Activated CD8-positive, alpha-beta memory T cell treated with anti-CD3 and anti-CD28 coated beads, Interleukin-2, amount 50 U/mL, for 4 hours (primary cell): Measurements from ENCODE around the gene BAZ2B.
"Not testable (repeated sequence)": the region's sequence is repeated elsewhere in the genome, so short reads cannot be mapped to it uniquely, and the experiment has no call there.

ENCODE experiments used
- DNase-seq: peaks from one replicate; pipeline ENCODE4 v3.0.0-alpha.2; 2020

BAZ2B gene

DNA sequence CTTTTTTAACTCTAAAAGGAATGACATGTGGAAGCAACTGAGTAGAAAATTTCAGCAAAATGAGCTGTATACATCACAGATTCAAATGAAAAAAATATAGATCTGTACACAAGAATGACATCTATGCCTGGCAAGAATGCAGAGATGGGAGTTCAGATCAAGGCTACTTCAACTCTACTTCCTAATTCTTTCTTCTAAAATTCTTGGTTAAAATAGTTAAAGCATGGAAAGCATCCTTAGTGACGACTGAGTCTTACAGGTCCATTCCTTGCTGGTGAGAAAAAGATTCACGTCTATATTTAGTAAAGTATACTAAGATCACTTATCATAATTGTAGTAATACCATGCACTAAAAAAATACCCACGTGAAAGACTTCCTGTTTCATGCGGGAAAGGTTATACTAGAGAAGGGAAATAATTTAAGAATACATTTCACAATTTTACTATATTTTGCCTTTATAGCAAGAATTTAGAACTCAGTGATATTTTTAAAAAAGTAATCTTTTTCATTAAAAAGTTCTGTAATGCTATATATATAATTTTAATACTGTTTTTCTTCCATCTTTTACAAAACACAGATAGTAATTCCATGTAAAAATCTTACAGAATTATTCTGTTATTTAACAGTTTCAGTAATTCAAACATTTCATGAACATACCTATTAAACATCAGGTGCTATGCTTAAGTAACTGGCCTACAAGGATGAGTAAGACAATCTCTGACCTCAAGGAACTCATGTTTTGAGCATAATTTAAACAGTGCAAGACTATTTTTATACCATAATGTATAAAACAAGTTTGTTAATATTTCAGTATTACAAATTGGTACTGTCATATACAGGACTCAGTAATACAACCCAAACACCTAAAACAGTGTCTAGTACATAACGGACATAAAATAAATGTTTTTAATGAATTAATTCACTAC, 159.6 kb downstream of the BAZ2B start:
- no peak for DNase-seq

- no peak for DNase-seq
Observed at GRCh38 chr2:159455330-159455918, 160.9 kb downstream of the BAZ2B start.

DNA sequence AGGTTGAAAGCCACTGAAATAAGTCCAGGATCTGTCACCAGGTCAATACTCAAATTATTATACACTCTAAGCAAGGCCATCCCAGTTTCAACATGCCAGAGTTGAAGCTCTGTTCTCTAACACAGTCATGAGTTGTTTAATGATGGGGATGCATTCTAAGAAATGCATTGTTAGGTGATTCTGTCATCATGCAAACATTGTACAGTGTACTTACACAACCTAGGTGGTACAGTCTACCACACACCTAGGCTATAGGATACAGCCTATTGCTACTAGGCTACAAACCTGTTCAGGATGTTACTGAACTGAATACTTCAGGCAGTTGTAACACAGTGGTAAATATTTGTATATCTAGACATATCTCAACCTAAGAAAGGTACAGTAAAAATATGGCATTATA, 162.2 kb downstream of the BAZ2B start:
- no peak for DNase-seq

GRCh38 chr2:159450180-159450579, 166.2 kb downstream of the BAZ2B start:
- no peak for DNase-seq

DNA sequence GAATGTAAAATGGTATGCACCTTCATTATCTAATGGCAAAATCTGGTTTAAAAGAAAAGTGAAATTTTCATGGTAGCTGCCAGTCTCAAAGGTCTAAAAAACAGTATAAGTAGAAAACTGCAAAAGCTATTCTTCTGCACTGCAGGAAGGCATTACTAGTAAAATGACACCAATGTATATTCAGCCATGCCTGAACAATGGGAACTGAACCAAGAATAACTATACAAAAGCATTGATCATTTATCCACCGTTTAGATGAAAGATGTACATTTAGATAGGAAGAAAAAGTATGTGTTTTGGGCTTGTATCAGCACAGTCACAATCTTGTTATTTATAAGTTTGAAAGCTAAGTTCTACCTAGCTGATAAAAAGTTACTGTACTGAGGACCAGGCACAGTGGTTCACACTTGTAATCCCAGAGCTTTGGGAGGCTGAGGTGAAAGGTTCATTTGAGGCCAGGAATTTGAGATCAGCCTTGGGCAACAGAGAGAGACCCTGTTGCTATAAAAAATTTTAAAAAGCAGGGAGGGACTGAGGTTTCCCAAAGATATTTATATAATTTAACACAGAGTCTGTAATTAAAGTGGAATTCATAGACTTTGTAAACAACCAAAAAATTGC, 166.7 kb downstream of the BAZ2B start:
- no peak for DNase-seq

GRCh38 chr2:159446817-159447216, 169.5 kb downstream of the BAZ2B start:
- DNase-seq: no peak

- DNase-seq: no peak
Observed at GRCh38 chr2:159446201-159446600, 170.1 kb downstream of the BAZ2B start.

DNA sequence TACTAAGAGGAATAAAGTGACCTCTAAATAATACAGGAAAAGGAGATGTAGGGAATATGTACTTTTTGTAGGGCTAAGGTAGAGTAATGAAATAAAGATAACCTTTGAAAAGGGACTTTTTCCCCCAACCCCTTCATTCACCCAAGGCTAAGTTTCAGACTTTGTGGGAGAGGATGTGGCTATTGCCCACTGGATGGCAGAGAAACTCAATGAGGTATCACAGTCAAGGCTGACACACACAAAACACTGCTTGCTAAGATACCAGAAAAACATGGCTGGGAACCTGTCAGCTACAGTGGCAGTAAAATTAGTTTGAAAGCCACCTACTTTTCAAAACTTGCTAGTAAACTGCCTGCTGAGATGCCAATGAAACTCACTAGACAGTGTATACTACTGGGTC, 171.0 kb downstream of the BAZ2B start:
- no peak for DNase-seq

GRCh38 chr2:159444754-159445153, 171.6 kb downstream of the BAZ2B start:
- DNase-seq: no peak

- no peak for DNase-seq
Observed at GRCh38 chr2:159442159-159442852, 174.0 kb downstream of the BAZ2B start.

DNA sequence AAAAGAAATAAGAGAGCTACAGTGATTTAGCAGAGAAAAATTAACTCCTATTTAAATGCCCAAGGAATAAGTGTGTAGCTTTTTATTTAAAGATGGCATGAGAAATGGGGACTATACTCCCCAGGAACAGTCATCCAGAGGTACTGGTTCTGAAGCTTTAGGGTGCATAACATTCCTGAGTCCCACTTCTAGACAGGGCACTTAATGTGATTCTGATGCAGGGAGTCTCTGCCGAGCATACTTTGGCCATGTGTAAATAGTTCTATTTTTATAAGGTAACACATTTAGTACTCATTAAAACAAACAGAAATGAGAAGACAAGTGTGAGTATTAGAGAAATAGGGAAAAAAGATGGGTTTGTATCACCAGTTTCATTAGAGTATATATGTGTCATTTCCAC, 175.2 kb downstream of the BAZ2B start:
- DNase-seq: no peak

- no peak for DNase-seq
Observed at GRCh38 chr2:159439421-159439820, 176.9 kb downstream of the BAZ2B start.

- no peak for DNase-seq
Observed at GRCh38 chr2:159438720-159439353, 177.5 kb downstream of the BAZ2B start.

GRCh38 chr2:159438284-159438683, 178.1 kb downstream of the BAZ2B start:
- DNase-seq: no peak

DNA sequence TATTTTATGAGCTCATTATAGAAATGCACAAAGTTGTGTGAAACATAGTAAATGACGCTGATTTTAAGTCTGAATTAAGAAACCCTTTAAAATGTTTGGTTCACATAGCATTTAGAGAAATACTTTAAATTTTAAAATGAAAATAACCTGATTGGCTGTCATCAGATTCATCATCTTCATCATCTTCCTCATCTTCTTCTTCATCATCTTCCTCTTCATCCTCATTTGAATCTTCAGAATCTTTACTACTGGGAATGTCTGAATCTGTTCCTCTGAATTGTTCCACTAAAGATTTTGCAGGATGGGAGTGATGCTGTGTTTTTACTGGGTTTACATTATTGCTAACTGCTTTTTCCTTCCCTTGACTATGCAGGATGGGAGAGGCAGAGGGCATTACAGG, 183.7 kb downstream of the BAZ2B start:
- DNase-seq: no peak

- no peak for DNase-seq
Observed at GRCh38 chr2:159427048-159427447, 189.3 kb downstream of the BAZ2B start.

- no peak for DNase-seq
Observed at GRCh38 chr2:159419403-159419802, 196.9 kb downstream of the BAZ2B start.

DNA sequence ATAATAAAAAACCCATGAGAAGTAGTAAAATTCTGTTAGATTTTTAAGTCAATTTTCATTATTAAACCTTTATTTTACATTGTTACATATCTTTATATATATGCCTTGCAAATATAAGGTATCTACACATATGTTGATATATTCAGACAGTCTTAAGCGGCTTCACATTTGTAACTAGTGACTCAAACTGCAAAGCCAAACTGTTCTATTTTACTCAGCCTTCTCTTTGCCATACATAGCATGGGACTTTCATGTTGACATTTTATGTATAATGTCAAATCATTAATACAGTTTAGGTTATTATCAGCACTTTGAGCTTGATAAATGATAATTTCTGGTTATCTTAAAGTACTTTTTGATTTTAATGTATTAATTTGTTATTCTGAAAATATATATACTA, 204.9 kb downstream of the BAZ2B start:
- no peak for DNase-seq

- DNase-seq: no peak
Observed at GRCh38 chr2:159410276-159410675, 206.1 kb downstream of the BAZ2B start.

- no peak for DNase-seq
Observed at GRCh38 chr2:159409116-159409800, 207.1 kb downstream of the BAZ2B start.

GRCh38 chr2:159402790-159403189, 213.6 kb downstream of the BAZ2B start:
- DNase-seq: no peak

DNA sequence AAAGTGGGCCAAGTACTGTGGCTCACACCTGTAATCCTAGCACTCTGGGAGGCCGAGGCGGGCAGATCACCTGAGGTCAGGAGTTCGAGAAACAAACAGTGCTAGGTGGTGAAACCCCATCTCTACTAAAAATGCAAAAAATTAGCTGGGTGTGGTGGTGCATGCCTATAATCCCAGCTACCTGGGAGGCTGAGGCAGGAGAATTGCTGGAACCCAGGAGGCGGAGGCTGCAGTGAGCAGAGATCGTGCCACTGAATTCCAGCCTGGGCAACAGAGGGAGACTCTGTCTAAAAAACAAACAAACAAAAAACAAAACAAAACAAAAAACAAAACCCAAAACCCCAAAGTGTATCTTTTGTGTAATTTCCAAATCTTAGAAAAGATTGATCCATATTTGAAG, 214.2 kb downstream of the BAZ2B start:
- not testable (repeated sequence) for DNase-seq
